Peyer's patch (tissue), 4 donors: ENCODE data around the gene SERPINA6. TPM values are rescaled to one million over a fixed set of nuclear protein-coding genes. Genes with fewer than 3 reads are reported as not detected.
"Not testable (repeated sequence)": the region's sequence is repeated elsewhere in the genome, so short reads cannot be mapped to it uniquely, and the experiment has no call there.

ENCODE experiments used
- DNase-seq, 3 donors: peaks; one replicate each; pipeline ENCODE4 v3.0.0-alpha.2; 2017 to 2019
- H3K27ac ChIP-seq, 4 donors: fragments of 200-600 bp; sonication (generic); one replicate each; pipeline ENCODE4 v1.5.1; 2016 to 2019
- H3K27me3 ChIP-seq, 2 donors: fragments of 200-600 bp; sonication (generic); one replicate each; pipeline ENCODE4 v1.5.1; 2019
- H3K36me3 ChIP-seq, 3 donors: fragments of 200-600 bp; sonication (generic); one replicate each; pipeline ENCODE4 v1.5.1; 2016 to 2019
- H3K4me1 ChIP-seq, 4 donors: fragments of 200-600 bp; sonication (generic); one replicate each; pipeline ENCODE4 v1.5.1; 2016 to 2019
- H3K4me3 ChIP-seq, 4 donors: fragments of 200-600 bp; sonication (generic); 1 replicate in 3 of 4; 2 replicates in 1 of 4; pipeline ENCODE4 v1.5.1; 2016 to 2019; ENCODE audit warnings: mild to moderate bottlenecking in 1 of 4
- H3K9me3 ChIP-seq, 4 donors: fragments of 200-600 bp; sonication (generic); one replicate each; pipeline ENCODE4 v1.5.1; 2016 to 2019; ENCODE audit warnings: mild to moderate bottlenecking in 1 of 4
- CTCF ChIP-seq, 6 experiments: fragments of 450-650 bp in 4 of 6; fragments of 200-600 bp in 2 of 6; sonication (generic) in 1 of 6; IDR thresholded peaks; one replicate each; pipeline ENCODE4 v1.5.1; 2017 to 2019; ENCODE audit warnings: antibody characterized with exemption in 6 of 6, mild to moderate bottlenecking in 3 of 6, moderate library complexity in 1 of 6
- POLR2A ChIP-seq, 2 donors: fragments of 450-650 bp; IDR thresholded peaks; one replicate each; pipeline ENCODE4 v1.5.1; 2017; ENCODE audit warnings: antibody characterized with exemption in 2 of 2, mild to moderate bottlenecking in 2 of 2, moderate library complexity in 2 of 2
- total RNA-seq, 4 donors: library from RNA; depleted of rRNA; stranded (reverse); fragments of >200 nt; gene quantifications; one replicate each; pipeline ENCODE4 v1.1.0, GENCODE V29; 2016

Gene SERPINA6
- total RNA-seq, 4 donors from 2014 or later, result not detected

GRCh38 chr14:94267352-94267751 lies 55.8 kb downstream of the SERPINA6 start:
- H3K9me3 ChIP-seq, result no peaks in the 10 kb centered on the region
- H3K4me1 ChIP-seq, result no peaks in the 10 kb centered on the region
- no peaks in the 10 kb centered on the region for H3K36me3 ChIP-seq
- H3K4me3 ChIP-seq, result no peak overlapping the region
- H3K27ac ChIP-seq, result no peak overlapping the region
- no peak for DNase-seq
- H3K27me3 ChIP-seq, result no peaks in the 10 kb centered on the region
- TF ChIP-seq CTCF (IDR thresholded peaks at IDR 0.05), result no peak
- TF ChIP-seq POLR2A (IDR thresholded peaks at IDR 0.05), result no peak

- H3K4me3 ChIP-seq, H3K4me1 ChIP-seq, H3K9me3 ChIP-seq, DNase-seq, H3K36me3 ChIP-seq, H3K27ac ChIP-seq, H3K27me3 ChIP-seq: not testable (repeated sequence)
Measured at GRCh38 chr14:94264195-94264594, 58.9 kb downstream of the SERPINA6 start.

Other genes with a start within 250 kb of the SERPINA6 start
- gene DDX24, start 242.1 kb downstream of the SERPINA6 start, total RNA-seq, result 100 to 1,000 TPM in 1 of 4 donors, 10 to 100 TPM in 3; 66.2 to 210 (median 72.5) TPM
- gene IFI27L1, start 242.0 kb downstream of the SERPINA6 start, total RNA-seq, result 10 to 100 TPM in 1 of 4 donors, 1 to 10 TPM in 3; 4.9 to 14.7 (median 6.6) TPM
- 100 to 1,000 TPM; 163 to 668 (median 294) TPM for gene IFI27, start 212.6 kb downstream of the SERPINA6 start, total RNA-seq
- 10 to 100 TPM; 26.5 to 91.1 (median 63.9) TPM for gene IFI27L2, start 193.7 kb downstream of the SERPINA6 start, total RNA-seq
- gene PPP4R4, start 149.0 kb downstream of the SERPINA6 start, total RNA-seq, result 1 to 10 TPM in 2 of 4 donors, not detected in 2; 2.5 to 5.0 TPM
- gene SERPINA10, start 30.1 kb downstream of the SERPINA6 start, total RNA-seq, result not detected
- not detected for gene SERPINA2, start 43.4 kb upstream of the SERPINA6 start, total RNA-seq
- 1,000 to 10,000 TPM in 1 of 4 donors, 100 to 1,000 TPM in 3; 102 to 1,757 (median 637) TPM for gene SERPINA1, start 65.3 kb upstream of the SERPINA6 start, total RNA-seq
- 1 to 10 TPM in 1 of 4 donors, not detected in 3; 1.1 TPM for gene SERPINA11, start 129.5 kb upstream of the SERPINA6 start, total RNA-seq
- under 1 TPM in 1 of 4 donors, not detected in 3; 0.80 TPM for gene SERPINA9, start 152.9 kb upstream of the SERPINA6 start, total RNA-seq
- gene SERPINA12, start 186.1 kb upstream of the SERPINA6 start, total RNA-seq, result not detected
- not detected for gene SERPINA4, start 238.1 kb upstream of the SERPINA6 start, total RNA-seq